Measurements from ENCODE around the gene ANKRD35.

ANKRD35 gene

GRCh38 chr1:145889722-145890121 lies 4.1 kb upstream of the ANKRD35 start:
- TF ChIP-seq CTCF (IDR thresholded peaks at IDR 0.05): no peak

- no peak for TF ChIP-seq CTCF (IDR thresholded peaks at IDR 0.05)
Measured at GRCh38 chr1:145887631-145888030, 2.0 kb upstream of the ANKRD35 start.

GRCh38 chr1:145886816-145887215 lies 1.1 kb upstream of the ANKRD35 start:
- no peak for TF ChIP-seq CTCF (IDR thresholded peaks at IDR 0.05)

GRCh38 chr1:145886390-145886789 lies 724 bp upstream of the ANKRD35 start:
- no peak for TF ChIP-seq CTCF (IDR thresholded peaks at IDR 0.05)

GRCh38 chr1:145884675-145885074 lies 991 bp downstream of the ANKRD35 start:
- TF ChIP-seq CTCF (IDR thresholded peaks at IDR 0.05): no peak

- TF ChIP-seq CTCF (IDR thresholded peaks at IDR 0.05): no peak
Measured at GRCh38 chr1:145879775-145880174, 5.9 kb downstream of the ANKRD35 start.

- no peak for TF ChIP-seq CTCF (IDR thresholded peaks at IDR 0.05)
Measured at GRCh38 chr1:145878724-145879123, 6.9 kb downstream of the ANKRD35 start.

- TF ChIP-seq CTCF (IDR thresholded peaks at IDR 0.05): no peak
Measured at GRCh38 chr1:145877923-145878486, 7.7 kb downstream of the ANKRD35 start.
